ENCODE results near the gene SERPINE1.

DNA sequence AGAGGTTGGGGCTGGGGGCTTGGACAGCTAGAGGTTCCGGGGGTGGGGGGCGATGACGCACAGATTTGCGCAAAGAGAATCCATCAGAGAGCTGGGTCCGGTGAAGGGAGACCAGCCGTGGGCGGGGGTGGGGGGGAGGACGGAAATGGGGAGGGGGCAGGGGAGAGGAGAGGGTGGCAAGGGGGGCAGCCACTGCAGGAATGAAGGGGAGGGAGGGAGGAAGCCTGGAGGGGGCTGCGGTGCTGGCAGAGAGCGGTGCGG, 39.7 kb downstream of the SERPINE1 start:
- TF ChIP-seq, protein P1, sequence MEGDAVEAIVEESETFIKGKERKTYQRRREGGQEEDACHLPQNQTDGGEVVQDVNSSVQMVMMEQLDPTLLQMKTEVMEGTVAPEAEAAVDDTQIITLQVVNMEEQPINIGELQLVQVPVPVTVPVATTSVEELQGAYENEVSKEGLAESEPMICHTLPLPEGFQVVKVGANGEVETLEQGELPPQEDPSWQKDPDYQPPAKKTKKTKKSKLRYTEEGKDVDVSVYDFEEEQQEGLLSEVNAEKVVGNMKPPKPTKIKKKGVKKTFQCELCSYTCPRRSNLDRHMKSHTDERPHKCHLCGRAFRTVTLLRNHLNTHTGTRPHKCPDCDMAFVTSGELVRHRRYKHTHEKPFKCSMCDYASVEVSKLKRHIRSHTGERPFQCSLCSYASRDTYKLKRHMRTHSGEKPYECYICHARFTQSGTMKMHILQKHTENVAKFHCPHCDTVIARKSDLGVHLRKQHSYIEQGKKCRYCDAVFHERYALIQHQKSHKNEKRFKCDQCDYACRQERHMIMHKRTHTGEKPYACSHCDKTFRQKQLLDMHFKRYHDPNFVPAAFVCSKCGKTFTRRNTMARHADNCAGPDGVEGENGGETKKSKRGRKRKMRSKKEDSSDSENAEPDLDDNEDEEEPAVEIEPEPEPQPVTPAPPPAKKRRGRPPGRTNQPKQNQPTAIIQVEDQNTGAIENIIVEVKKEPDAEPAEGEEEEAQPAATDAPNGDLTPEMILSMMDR (IDR thresholded peaks at IDR 0.05): no peak
- no peak for TF ChIP-seq POLR2A (IDR thresholded peaks at IDR 0.05)

Measured in Peyer's patch (tissue), 4 donors.